GM12878 (cell line): ENCODE measurements around the gene LRWD1. TPM values are rescaled to one million over a fixed set of nuclear protein-coding genes. Genes with fewer than 3 reads are reported as not detected.

Source experiments
- microRNA-seq: library from miRNA; unstranded; fragments of <30 nt; microRNA quantifications from one replicate; pipeline ENCODE4, GENCODE V29; 2018
- polyA plus RNA-seq, 11 experiments: library from polyadenylated mRNA; depleted of rRNA in 4 of 11; unstranded in 6 of 11; stranded (reverse) in 5 of 11; fragments of >200 nt; fragmentation: Nextera tagmentation in 4 of 11; fragmentation: Illumina TruSeq in 1 of 11; extraction: Ambion mirVana in 4 of 11; extraction: Trizol in 1 of 11; gene quantifications; 1 replicate in 1 of 11; 2 replicates in 10 of 11; pipeline versions ENCODE4 v1.2.1 to v1.2.3, GENCODE V29; 2011 to 2016; ENCODE audit warnings: inconsistent platforms in 2 of 11, missing spikeins in 2 of 11, low read depth in 1 of 11
- total RNA-seq, 4 experiments: library from RNA; depleted of rRNA in 3 of 4; stranded (reverse); fragments of >200 nt in 3 of 4; fragmentation: Illumina TruSeq in 1 of 4; extraction: Trizol in 1 of 4; gene quantifications; 2 replicates each; pipeline versions ENCODE4 v1.2.1 to v1.2.3, GENCODE V29; 2013 to 2021

LRWD1 gene
- total and polyA plus RNA-seq, 10 of the 15 experiments (the other 5 are each of a cell fraction or from before 2014, with no cell fraction given): 0.40 to 64.4 (median 26.1) TPM

Small RNA genes within 50 kb of the gene (microRNA-seq; reads per million reads assigned to microRNA genes)
- gene MIR4467 (1.7 reads per million), gene MIR5090 (2.8 reads per million, percentile 13 among the genes with 10 or more reads in this experiment)

Other genes with a start within 250 kb of the LRWD1 start
Only the 7 nearest of the 14 such genes appear.
- gene PRKRIP1, start 68.6 kb upstream of the LRWD1 start, total RNA-seq (2014; rRNA removed): 26.4 and 27.8 TPM in 2 replicates
- gene PRKRIP1, start 68.6 kb upstream of the LRWD1 start, total RNA-seq (2014; rRNA removed; fragmentation: Illumina TruSeq; extraction: Trizol): 21.0 and 21.2 TPM in 2 replicates
- 25.1 and 32.4 TPM in 2 replicates for gene PRKRIP1, start 68.6 kb upstream of the LRWD1 start, total RNA-seq (2021)
- 21.3 and 23.3 TPM in 2 replicates for gene PRKRIP1, start 68.6 kb upstream of the LRWD1 start, polyA plus RNA-seq (2011; rRNA removed)
- gene PRKRIP1, start 68.6 kb upstream of the LRWD1 start, polyA plus RNA-seq (2014; fragmentation: Illumina TruSeq; extraction: Trizol): 12.7 and 17.7 TPM in 2 replicates
- 10 to 100 TPM; 17.0 to 18.3 TPM for gene PRKRIP1, start 68.6 kb upstream of the LRWD1 start, polyA plus RNA-seq (2014; fragmentation: Nextera tagmentation; extraction: Ambion mirVana)
- 38.3 and 43.9 TPM in 2 replicates for gene PRKRIP1, start 68.6 kb upstream of the LRWD1 start, polyA plus RNA-seq (2014; rRNA removed)
- gene PRKRIP1, start 68.6 kb upstream of the LRWD1 start, polyA plus RNA-seq (2016; fragmentation: Nextera tagmentation; extraction: Ambion mirVana): 10 to 100 TPM; 31.6 to 38.4 TPM
- 47.4 and 57.8 TPM in 2 replicates for gene ORAI2, start 31.4 kb upstream of the LRWD1 start, total RNA-seq (2014; rRNA removed)
- 18.8 and 19.7 TPM in 2 replicates for gene ORAI2, start 31.4 kb upstream of the LRWD1 start, total RNA-seq (2014; rRNA removed; fragmentation: Illumina TruSeq; extraction: Trizol)
- 76.0 and 76.2 TPM in 2 replicates for gene ORAI2, start 31.4 kb upstream of the LRWD1 start, total RNA-seq (2021)
- 19.8 and 35.9 TPM in 2 replicates for gene ORAI2, start 31.4 kb upstream of the LRWD1 start, polyA plus RNA-seq (2011; rRNA removed)
- 6.7 and 18.0 TPM in 2 replicates for gene ORAI2, start 31.4 kb upstream of the LRWD1 start, polyA plus RNA-seq (2014; fragmentation: Illumina TruSeq; extraction: Trizol)
- 1 to 10 TPM; 5.8 to 8.0 TPM for gene ORAI2, start 31.4 kb upstream of the LRWD1 start, polyA plus RNA-seq (2014; fragmentation: Nextera tagmentation; extraction: Ambion mirVana)
- gene ORAI2, start 31.4 kb upstream of the LRWD1 start, polyA plus RNA-seq (2014; rRNA removed): 72.6 and 75.6 TPM in 2 replicates
- 100 to 1,000 TPM in 1 of 2 experiments, 10 to 100 TPM in 1; 85.0 to 111 TPM for gene ORAI2, start 31.4 kb upstream of the LRWD1 start, polyA plus RNA-seq (2016; fragmentation: Nextera tagmentation; extraction: Ambion mirVana)
- 14.6 and 16.9 TPM in 2 replicates for gene ALKBH4, start 121 bp upstream of the LRWD1 start, total RNA-seq (2014; rRNA removed)
- 5.6 and 6.1 TPM in 2 replicates for gene ALKBH4, start 121 bp upstream of the LRWD1 start, total RNA-seq (2014; rRNA removed; fragmentation: Illumina TruSeq; extraction: Trizol)
- gene ALKBH4, start 121 bp upstream of the LRWD1 start, total RNA-seq (2021): 11.9 and 14.8 TPM in 2 replicates
- 2.2 and 4.7 TPM in 2 replicates for gene ALKBH4, start 121 bp upstream of the LRWD1 start, polyA plus RNA-seq (2011; rRNA removed)
- 3.1 and 4.4 TPM in 2 replicates for gene ALKBH4, start 121 bp upstream of the LRWD1 start, polyA plus RNA-seq (2014; fragmentation: Illumina TruSeq; extraction: Trizol)
- 1 to 10 TPM; 4.1 to 9.1 TPM for gene ALKBH4, start 121 bp upstream of the LRWD1 start, polyA plus RNA-seq (2014; fragmentation: Nextera tagmentation; extraction: Ambion mirVana)
- gene ALKBH4, start 121 bp upstream of the LRWD1 start, polyA plus RNA-seq (2014; rRNA removed): 14.8 and 16.4 TPM in 2 replicates
- gene ALKBH4, start 121 bp upstream of the LRWD1 start, polyA plus RNA-seq (2016; fragmentation: Nextera tagmentation; extraction: Ambion mirVana): 10 to 100 TPM; 13.6 to 15.7 TPM
- 66.3 and 73.5 TPM in 2 replicates for gene POLR2J, start 13.9 kb downstream of the LRWD1 start, total RNA-seq (2014; rRNA removed)
- gene POLR2J, start 13.9 kb downstream of the LRWD1 start, total RNA-seq (2014; rRNA removed; fragmentation: Illumina TruSeq; extraction: Trizol): 73.8 and 78.0 TPM in 2 replicates
- gene POLR2J, start 13.9 kb downstream of the LRWD1 start, total RNA-seq (2021): 47.8 and 49.2 TPM in 2 replicates
- 39.8 and 76.8 TPM in 2 replicates for gene POLR2J, start 13.9 kb downstream of the LRWD1 start, polyA plus RNA-seq (2011; rRNA removed)
- 83.8 and 119 TPM in 2 replicates for gene POLR2J, start 13.9 kb downstream of the LRWD1 start, polyA plus RNA-seq (2014; fragmentation: Illumina TruSeq; extraction: Trizol)
- gene POLR2J, start 13.9 kb downstream of the LRWD1 start, polyA plus RNA-seq (2014; fragmentation: Nextera tagmentation; extraction: Ambion mirVana): 10 to 100 TPM; 16.4 to 43.4 TPM
- 99.6 and 105 TPM in 2 replicates for gene POLR2J, start 13.9 kb downstream of the LRWD1 start, polyA plus RNA-seq (2014; rRNA removed)
- gene POLR2J, start 13.9 kb downstream of the LRWD1 start, polyA plus RNA-seq (2016; fragmentation: Nextera tagmentation; extraction: Ambion mirVana): 100 to 1,000 TPM; 110 to 116 TPM
- 8.1 and 12.1 TPM in 2 replicates for gene RASA4B, start 52.8 kb downstream of the LRWD1 start, total RNA-seq (2014; rRNA removed)
- 5.4 and 5.8 TPM in 2 replicates for gene RASA4B, start 52.8 kb downstream of the LRWD1 start, total RNA-seq (2014; rRNA removed; fragmentation: Illumina TruSeq; extraction: Trizol)
- 12.7 and 14.8 TPM in 2 replicates for gene RASA4B, start 52.8 kb downstream of the LRWD1 start, total RNA-seq (2021)
- 2.7 and 5.2 TPM in 2 replicates for gene RASA4B, start 52.8 kb downstream of the LRWD1 start, polyA plus RNA-seq (2011; rRNA removed)
- 0.73 and 6.2 TPM in 2 replicates for gene RASA4B, start 52.8 kb downstream of the LRWD1 start, polyA plus RNA-seq (2014; fragmentation: Illumina TruSeq; extraction: Trizol)
- under 1 TPM; 0.10 to 0.31 TPM for gene RASA4B, start 52.8 kb downstream of the LRWD1 start, polyA plus RNA-seq (2014; fragmentation: Nextera tagmentation; extraction: Ambion mirVana)
- gene RASA4B, start 52.8 kb downstream of the LRWD1 start, polyA plus RNA-seq (2014; rRNA removed): 16.4 and 18.8 TPM in 2 replicates
- gene RASA4B, start 52.8 kb downstream of the LRWD1 start, polyA plus RNA-seq (2016; fragmentation: Nextera tagmentation; extraction: Ambion mirVana): 1 to 10 TPM; 6.5 TPM
- 6.2 and 9.9 TPM in 2 replicates for gene UPK3BL2, start 78.7 kb downstream of the LRWD1 start, total RNA-seq (2014; rRNA removed)
- 7.1 and 8.2 TPM in 2 replicates for gene UPK3BL2, start 78.7 kb downstream of the LRWD1 start, total RNA-seq (2014; rRNA removed; fragmentation: Illumina TruSeq; extraction: Trizol)
- 11.8 and 16.2 TPM in 2 replicates for gene UPK3BL2, start 78.7 kb downstream of the LRWD1 start, total RNA-seq (2021)
- gene UPK3BL2, start 78.7 kb downstream of the LRWD1 start, polyA plus RNA-seq (2011; rRNA removed): 3.3 and 7.6 TPM in 2 replicates
- gene UPK3BL2, start 78.7 kb downstream of the LRWD1 start, polyA plus RNA-seq (2014; fragmentation: Illumina TruSeq; extraction: Trizol): 0.51 and 6.1 TPM in 2 replicates
- gene UPK3BL2, start 78.7 kb downstream of the LRWD1 start, polyA plus RNA-seq (2014; fragmentation: Nextera tagmentation; extraction: Ambion mirVana): under 1 TPM in 1 of 2 experiments, not detected in 1; 0.18 TPM
- 25.7 and 30.1 TPM in 2 replicates for gene UPK3BL2, start 78.7 kb downstream of the LRWD1 start, polyA plus RNA-seq (2014; rRNA removed)
- 10 to 100 TPM; 10.4 to 10.7 TPM for gene UPK3BL2, start 78.7 kb downstream of the LRWD1 start, polyA plus RNA-seq (2016; fragmentation: Nextera tagmentation; extraction: Ambion mirVana)
- gene SPDYE2, start 86.2 kb downstream of the LRWD1 start, total RNA-seq (2014; rRNA removed): not detected in 2 replicates
- gene SPDYE2, start 86.2 kb downstream of the LRWD1 start, total RNA-seq (2014; rRNA removed; fragmentation: Illumina TruSeq; extraction: Trizol): not detected in 2 replicates
- gene SPDYE2, start 86.2 kb downstream of the LRWD1 start, total RNA-seq (2021): not detected in 2 replicates
- not detected in 2 replicates for gene SPDYE2, start 86.2 kb downstream of the LRWD1 start, polyA plus RNA-seq (2011; rRNA removed)
- not detected in 2 replicates for gene SPDYE2, start 86.2 kb downstream of the LRWD1 start, polyA plus RNA-seq (2014; fragmentation: Illumina TruSeq; extraction: Trizol)
- gene SPDYE2, start 86.2 kb downstream of the LRWD1 start, polyA plus RNA-seq (2014; fragmentation: Nextera tagmentation; extraction: Ambion mirVana): under 1 TPM; 0.16 to 0.19 TPM
- not detected in 2 replicates for gene SPDYE2, start 86.2 kb downstream of the LRWD1 start, polyA plus RNA-seq (2014; rRNA removed)
- gene SPDYE2, start 86.2 kb downstream of the LRWD1 start, polyA plus RNA-seq (2016; fragmentation: Nextera tagmentation; extraction: Ambion mirVana): 1 to 10 TPM; 4.4 to 6.4 TPM